BE2C (cell line): Measurements from ENCODE around the gene FXYD7.
"Not testable (repeated sequence)": the region's sequence is repeated elsewhere in the genome, so short reads cannot be mapped to it uniquely, and the experiment has no call there.

Experiments
- DNase-seq: peaks from one replicate; pipeline ENCODE4 v3.0.0-alpha.2; 2020
- H3K27me3 ChIP-seq: fragments of 250-450 bp; sonication (Bioruptor Pico); 2 replicates; pipeline ENCODE4 v1.5.1; 2020; ENCODE audit warnings: mild to moderate bottlenecking
- H3K36me3 ChIP-seq: fragments of 250-450 bp; sonication (Bioruptor Pico); 2 replicates; pipeline ENCODE4 v1.5.1; 2020; ENCODE audit warnings: mild to moderate bottlenecking
- H3K4me1 ChIP-seq: fragments of 250-450 bp; sonication (Bioruptor Pico); 2 replicates; pipeline ENCODE4 v1.5.1; 2020
- H3K4me3 ChIP-seq: 2 replicates; pipeline ENCODE4 v1.5.1; 2011; ENCODE audit warnings: low read depth, low read length
- H3K9me3 ChIP-seq: fragments of 250-450 bp; sonication (Bioruptor Pico); 2 replicates; pipeline ENCODE4 v1.5.1; 2020
- TF ChIP-seq, protein P1 (sequence below): IDR thresholded peaks from 2 replicates; pipeline ENCODE4 v1.5.1; 2012; ENCODE audit warnings: mild to moderate bottlenecking, low read depth, low read length

Gene FXYD7

DNA sequence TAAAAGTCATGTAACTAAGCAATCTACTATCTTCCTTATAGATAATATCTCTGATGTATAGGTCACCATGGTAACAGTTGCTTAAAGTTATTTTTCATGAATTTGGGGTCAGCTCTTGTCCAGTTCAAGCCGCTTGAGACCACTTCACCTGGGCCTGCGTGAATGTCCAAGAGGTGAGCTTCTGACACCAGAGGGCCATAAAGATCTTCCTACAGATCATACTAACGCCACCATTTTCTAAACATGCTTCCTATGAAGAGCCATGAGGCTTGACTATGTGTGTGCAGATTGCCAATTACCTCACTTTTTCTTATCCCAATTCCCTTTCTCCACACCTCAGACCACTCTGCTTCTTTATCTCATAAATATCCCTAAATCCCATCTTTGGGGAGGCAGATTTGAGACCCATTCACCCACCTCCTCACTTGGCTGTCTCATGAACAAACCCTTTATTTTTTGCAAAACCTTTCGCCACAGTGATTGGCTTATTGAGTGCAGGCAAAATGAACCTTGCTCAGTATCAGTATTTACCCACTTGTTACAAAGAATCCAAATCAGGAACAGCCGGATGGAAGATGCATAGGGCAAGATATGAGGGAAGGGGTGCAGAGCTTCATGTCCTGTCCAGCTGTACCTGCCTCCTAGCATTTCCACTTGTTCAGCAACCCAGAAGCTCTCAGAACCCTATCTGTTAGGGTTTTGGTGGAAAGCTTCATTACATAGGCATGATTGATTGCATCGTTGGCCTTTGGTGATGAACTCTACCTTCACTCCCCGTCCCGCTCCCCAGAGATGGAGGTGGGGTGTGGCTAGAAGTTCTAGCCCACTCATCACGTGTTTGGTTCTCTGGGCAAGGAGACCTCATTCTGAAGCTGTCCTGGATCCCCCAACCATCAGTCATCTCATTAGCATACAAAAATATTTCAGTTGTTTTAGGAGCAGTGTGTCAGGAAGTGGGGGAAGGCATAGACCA, 51.2 kb downstream of the FXYD7 start:
- no peak overlapping the region for H3K4me3 ChIP-seq
- no peak for DNase-seq
- no peaks in the 10 kb centered on the region for H3K4me1 ChIP-seq
- H3K27me3 ChIP-seq: no peaks in the 10 kb centered on the region; the same call in none of the 2 replicates
- TF ChIP-seq, protein P1, sequence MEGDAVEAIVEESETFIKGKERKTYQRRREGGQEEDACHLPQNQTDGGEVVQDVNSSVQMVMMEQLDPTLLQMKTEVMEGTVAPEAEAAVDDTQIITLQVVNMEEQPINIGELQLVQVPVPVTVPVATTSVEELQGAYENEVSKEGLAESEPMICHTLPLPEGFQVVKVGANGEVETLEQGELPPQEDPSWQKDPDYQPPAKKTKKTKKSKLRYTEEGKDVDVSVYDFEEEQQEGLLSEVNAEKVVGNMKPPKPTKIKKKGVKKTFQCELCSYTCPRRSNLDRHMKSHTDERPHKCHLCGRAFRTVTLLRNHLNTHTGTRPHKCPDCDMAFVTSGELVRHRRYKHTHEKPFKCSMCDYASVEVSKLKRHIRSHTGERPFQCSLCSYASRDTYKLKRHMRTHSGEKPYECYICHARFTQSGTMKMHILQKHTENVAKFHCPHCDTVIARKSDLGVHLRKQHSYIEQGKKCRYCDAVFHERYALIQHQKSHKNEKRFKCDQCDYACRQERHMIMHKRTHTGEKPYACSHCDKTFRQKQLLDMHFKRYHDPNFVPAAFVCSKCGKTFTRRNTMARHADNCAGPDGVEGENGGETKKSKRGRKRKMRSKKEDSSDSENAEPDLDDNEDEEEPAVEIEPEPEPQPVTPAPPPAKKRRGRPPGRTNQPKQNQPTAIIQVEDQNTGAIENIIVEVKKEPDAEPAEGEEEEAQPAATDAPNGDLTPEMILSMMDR: no peak
- no peaks in the 10 kb centered on the region; the same call in 1 of the 2 replicates for H3K9me3 ChIP-seq
- H3K36me3 ChIP-seq: no peaks in the 10 kb centered on the region

DNA sequence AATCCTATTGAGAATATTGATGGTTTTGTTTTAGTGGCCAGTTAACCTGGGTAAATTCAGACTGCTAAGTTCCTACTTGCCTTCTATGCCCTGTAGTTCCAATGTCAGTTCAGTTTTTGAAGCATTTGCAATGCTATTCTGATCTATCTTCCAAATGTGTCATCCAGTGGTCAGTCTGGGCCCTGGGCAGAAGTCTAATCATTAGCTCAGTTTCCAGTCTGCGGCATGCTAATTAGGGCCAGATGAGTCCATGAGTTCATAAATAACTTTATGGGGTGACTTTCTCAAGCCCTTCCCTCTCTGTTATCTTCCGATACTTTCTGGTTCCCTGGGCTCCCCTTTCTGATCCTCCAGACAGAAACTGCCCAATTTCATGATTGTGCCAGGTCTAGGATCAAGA, 52.8 kb downstream of the FXYD7 start:
- H3K4me1 ChIP-seq: no peaks in the 10 kb centered on the region
- no peak for DNase-seq
- peaks cover 5% of the 10 kb centered on the region for H3K27me3 ChIP-seq
- no peaks in the 10 kb centered on the region for H3K36me3 ChIP-seq
- H3K9me3 ChIP-seq: no peaks in the 10 kb centered on the region
- TF ChIP-seq, protein P1: no peak
- H3K4me3 ChIP-seq: no peak overlapping the region

DNA sequence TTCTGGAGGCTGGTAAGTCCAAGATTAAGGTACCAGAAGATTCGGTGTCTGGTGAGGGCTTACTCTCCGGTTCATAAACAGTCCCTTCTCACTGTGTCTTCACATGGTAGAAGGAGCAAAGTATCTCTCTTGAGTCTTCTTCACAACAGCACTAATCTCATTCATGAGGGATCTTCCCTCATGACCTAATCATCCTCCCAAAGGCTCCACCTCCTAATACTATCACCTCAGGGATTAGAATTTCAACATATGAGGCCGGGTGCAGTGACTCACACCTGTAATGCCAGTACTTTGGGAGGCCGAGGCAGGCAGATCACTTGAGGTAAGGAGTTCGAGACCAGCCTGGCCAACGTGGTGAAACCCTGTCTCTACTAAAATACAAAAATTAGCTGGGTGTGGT, 53.8 kb downstream of the FXYD7 start:
- not testable (repeated sequence) for H3K4me3 ChIP-seq, H3K9me3 ChIP-seq, H3K4me1 ChIP-seq, DNase-seq, H3K27me3 ChIP-seq, H3K36me3 ChIP-seq

GRCh38 chr19:35199481-35199880, 56.4 kb downstream of the FXYD7 start:
- Histone ChIP-seq H3K36me3 (no peaks in the 10 kb centered on the region), H3K4me3 (no peak overlapping the region), H3K4me1 (no peaks in the 10 kb centered on the region), H3K9me3 (no peaks in the 10 kb centered on the region), H3K27me3 (peaks cover 9% of the 10 kb centered on the region)
- TF ChIP-seq, protein P1: no peak
- DNase-seq: no peak

GRCh38 chr19:35202722-35203688, 60.0 kb downstream of the FXYD7 start:
- no peaks in the 10 kb centered on the region for H3K4me1 ChIP-seq
- H3K9me3 ChIP-seq: no peaks in the 10 kb centered on the region
- H3K4me3 ChIP-seq: no peak overlapping the region
- no peak for DNase-seq
- H3K27me3 ChIP-seq: peaks cover 9% of the 10 kb centered on the region
- H3K36me3 ChIP-seq: no peaks in the 10 kb centered on the region
- TF ChIP-seq, protein P1: no peak
